ENCODE data around the gene CLDN6. TPM values are rescaled to one million over a fixed set of nuclear protein-coding genes. Genes with fewer than 3 reads are reported as not detected.

The CLDN6 gene
- total RNA-seq, 2 donors from 2014 or later = not detected

DNA sequence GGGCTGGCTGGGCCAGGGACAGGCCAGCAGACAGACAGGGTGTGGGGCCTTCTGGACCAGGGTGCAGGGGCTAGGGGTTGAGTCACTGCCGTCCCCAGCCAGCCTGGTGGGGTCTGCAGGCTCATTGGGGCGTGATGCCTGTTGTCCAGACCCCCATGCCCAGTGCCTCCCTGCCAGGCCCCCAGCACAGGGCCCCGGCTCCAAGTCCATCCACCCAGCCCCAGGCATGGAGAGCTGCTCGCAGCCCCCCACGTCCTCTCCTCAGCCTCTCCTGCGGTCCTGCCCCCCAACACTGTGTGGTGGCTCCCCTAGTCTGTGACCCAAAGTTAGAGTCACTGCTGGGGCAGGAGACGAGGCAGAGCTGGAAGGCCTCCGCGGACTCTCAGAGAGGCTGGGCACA, 30.7 kb downstream of the CLDN6 start:
- H3K36me3 ChIP-seq = no peaks in the 10 kb centered on the region
- H3K4me1 ChIP-seq (ENCODE audit: control insufficient read depth in 1 of 2, low read depth in 2 of 2) = peaks cover 0 to 13% of the 10 kb centered on the region in 2 donors
- ATAC-seq (ENCODE audit: insufficient number of reproducible peaks, low FRiP score, low read depth) = no peak
- H3K27ac ChIP-seq = no peak overlapping the region
- no peaks in the 10 kb centered on the region for H3K9me3 ChIP-seq
- DNase-seq (ENCODE audit: low spot score) = no peak
- H3K4me3 ChIP-seq = no peak overlapping the region
- H3K27me3 ChIP-seq (replicated peaks; ENCODE audit: insufficient read depth) = no peaks in the 10 kb centered on the region
- TF ChIP-seq, protein P1, sequence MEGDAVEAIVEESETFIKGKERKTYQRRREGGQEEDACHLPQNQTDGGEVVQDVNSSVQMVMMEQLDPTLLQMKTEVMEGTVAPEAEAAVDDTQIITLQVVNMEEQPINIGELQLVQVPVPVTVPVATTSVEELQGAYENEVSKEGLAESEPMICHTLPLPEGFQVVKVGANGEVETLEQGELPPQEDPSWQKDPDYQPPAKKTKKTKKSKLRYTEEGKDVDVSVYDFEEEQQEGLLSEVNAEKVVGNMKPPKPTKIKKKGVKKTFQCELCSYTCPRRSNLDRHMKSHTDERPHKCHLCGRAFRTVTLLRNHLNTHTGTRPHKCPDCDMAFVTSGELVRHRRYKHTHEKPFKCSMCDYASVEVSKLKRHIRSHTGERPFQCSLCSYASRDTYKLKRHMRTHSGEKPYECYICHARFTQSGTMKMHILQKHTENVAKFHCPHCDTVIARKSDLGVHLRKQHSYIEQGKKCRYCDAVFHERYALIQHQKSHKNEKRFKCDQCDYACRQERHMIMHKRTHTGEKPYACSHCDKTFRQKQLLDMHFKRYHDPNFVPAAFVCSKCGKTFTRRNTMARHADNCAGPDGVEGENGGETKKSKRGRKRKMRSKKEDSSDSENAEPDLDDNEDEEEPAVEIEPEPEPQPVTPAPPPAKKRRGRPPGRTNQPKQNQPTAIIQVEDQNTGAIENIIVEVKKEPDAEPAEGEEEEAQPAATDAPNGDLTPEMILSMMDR (IDR thresholded peaks at IDR 0.05) = no peak

DNA sequence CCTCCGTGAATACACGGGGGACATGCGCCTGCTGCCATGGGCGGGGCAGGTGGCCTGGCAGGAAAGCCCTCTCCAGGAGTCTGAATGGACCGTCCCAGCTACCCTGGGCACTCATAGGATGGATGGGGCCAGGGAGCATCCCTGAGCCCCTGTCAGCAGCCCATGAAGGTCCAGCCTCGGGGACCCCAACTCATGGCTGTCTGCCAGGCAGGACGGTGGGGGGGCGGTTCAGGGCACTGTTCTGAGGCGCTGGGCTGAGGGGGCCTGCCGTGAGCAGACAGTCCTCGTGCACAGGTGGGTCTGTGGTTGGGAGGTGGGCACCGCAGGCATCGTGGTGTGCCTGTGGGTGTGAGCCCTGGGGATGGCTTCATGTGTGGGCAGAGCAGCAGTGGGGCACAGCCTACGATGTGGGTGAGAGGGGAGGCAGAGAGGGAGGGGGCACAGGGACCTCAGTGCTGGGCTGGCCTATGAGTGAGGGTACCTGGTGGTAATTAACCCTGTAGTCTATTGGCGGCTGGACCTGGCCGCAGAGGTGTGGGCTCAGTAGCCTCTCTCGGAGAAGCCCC, 31.3 kb downstream of the CLDN6 start:
- Histone ChIP-seq H3K27me3 (replicated peaks; ENCODE audit: insufficient read depth) (no peaks in the 10 kb centered on the region), H3K4me3 (no peak overlapping the region), H3K4me1 (ENCODE audit: control insufficient read depth in 1 of 2, low read depth in 2 of 2) (peaks cover 0 to 13% of the 10 kb centered on the region in 2 donors), H3K36me3 (no peaks in the 10 kb centered on the region), H3K9me3 (no peaks in the 10 kb centered on the region), H3K27ac (no peak overlapping the region)
- TF ChIP-seq, protein P1 (IDR thresholded peaks at IDR 0.05) = no peak
- DNase-seq (ENCODE audit: low spot score) = no peak
- no peak for ATAC-seq (ENCODE audit: insufficient number of reproducible peaks, low FRiP score, low read depth)

DNA sequence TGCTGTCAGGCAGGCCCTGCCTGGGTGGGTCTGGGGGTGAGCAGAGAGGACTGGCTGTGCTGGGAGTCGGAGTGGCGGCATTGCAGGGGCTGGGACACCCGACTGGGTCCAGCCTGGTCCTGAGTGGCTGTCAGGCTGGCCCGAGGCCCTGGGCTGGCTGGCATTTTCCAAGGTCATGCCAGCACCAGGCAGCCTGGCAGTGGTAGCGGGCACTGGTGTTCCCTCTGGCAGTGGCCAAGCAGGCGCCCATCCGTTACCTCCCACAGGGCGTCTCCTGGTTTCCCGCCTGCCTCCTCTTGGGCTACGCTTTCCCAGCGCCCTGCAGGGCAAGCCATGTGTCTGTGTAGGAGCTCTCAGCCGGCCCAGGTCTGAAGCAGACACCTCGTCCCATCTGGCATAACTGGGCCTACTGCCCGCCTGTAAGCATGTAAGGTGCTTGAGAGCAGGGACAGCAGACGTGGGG, 32.1 kb downstream of the CLDN6 start:
- H3K9me3 ChIP-seq = no peaks in the 10 kb centered on the region
- H3K36me3 ChIP-seq = no peaks in the 10 kb centered on the region
- ATAC-seq (ENCODE audit: insufficient number of reproducible peaks, low FRiP score, low read depth) (no peak), DNase-seq (ENCODE audit: low spot score) (no peak)
- H3K27ac ChIP-seq = no peak overlapping the region
- no peaks in the 10 kb centered on the region for H3K27me3 ChIP-seq (replicated peaks; ENCODE audit: insufficient read depth)
- TF ChIP-seq, protein P1 (IDR thresholded peaks at IDR 0.05) = no peak
- peaks cover 4 to 20% of the 10 kb centered on the region in 2 donors for H3K4me1 ChIP-seq (ENCODE audit: control insufficient read depth in 1 of 2, low read depth in 2 of 2)
- no peak overlapping the region for H3K4me3 ChIP-seq

DNA sequence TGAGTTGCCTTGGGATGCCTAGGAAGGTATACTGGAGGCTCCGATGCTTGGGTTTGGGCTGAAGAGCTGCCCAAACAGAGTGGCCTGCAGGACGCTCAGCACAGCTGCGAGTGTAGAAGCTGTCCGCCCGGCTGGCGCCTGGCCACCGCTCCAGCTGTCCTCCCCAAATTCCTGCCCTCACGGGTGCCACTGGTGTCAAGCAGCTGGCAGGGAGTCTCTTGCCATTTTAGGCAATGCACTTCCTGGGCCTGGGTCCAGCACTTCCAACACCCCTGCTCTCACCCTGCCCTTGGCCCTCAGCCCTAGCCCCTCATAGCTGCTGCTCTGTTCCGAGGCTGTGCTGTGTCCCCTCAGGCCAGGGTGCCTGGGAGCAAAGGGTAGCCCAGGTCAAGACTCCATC, 32.5 kb downstream of the CLDN6 start:
- Histone ChIP-seq H3K27me3 (replicated peaks; ENCODE audit: insufficient read depth) (no peaks in the 10 kb centered on the region), H3K4me1 (ENCODE audit: control insufficient read depth in 1 of 2, low read depth in 2 of 2) (peaks cover 6 to 23% of the 10 kb centered on the region in 2 donors), H3K9me3 (no peaks in the 10 kb centered on the region), H3K36me3 (no peaks in the 10 kb centered on the region), H3K27ac (no peak overlapping the region), H3K4me3 (no peak overlapping the region)
- TF ChIP-seq, protein P1 (IDR thresholded peaks at IDR 0.05) = no peak
- DNase-seq (ENCODE audit: low spot score) (no peak), ATAC-seq (ENCODE audit: insufficient number of reproducible peaks, low FRiP score, low read depth) (no peak)

DNA sequence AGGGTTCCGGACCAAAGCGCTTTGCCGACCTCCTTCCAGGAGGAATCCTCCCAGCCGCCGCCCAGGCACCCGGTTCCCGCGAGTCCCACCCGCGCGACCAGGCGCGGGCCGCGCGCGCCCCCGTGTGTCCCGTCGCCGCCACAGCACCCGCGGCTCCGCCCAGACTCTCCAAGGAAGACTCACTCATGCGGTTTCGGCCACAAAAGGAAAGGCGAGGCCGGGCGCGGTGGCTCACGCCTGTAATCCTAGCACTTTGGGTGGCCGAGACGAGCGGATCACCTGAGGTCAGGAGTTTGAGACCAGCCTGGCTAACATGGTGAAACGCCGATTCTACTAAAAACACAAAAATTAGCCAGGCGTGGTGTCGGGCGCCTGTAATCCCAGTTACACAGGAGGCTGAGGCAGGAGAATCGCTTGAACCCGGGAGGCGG, 34.3 kb downstream of the CLDN6 start:
- Histone ChIP-seq H3K4me1 (ENCODE audit: control insufficient read depth in 1 of 2, low read depth in 2 of 2) (peaks cover 6 to 30% of the 10 kb centered on the region in 2 donors), H3K27me3 (replicated peaks; ENCODE audit: insufficient read depth) (no peaks in the 10 kb centered on the region), H3K9me3 (no peaks in the 10 kb centered on the region), H3K27ac (no peak overlapping the region), H3K4me3 (peak overlapping the region; percentile 23), H3K36me3 (no peaks in the 10 kb centered on the region)
- TF ChIP-seq, protein P1 (IDR thresholded peaks at IDR 0.05) = peak; percentile 93
- DNase-seq (ENCODE audit: low spot score) (peak; percentile 44), ATAC-seq (ENCODE audit: insufficient number of reproducible peaks, low FRiP score, low read depth) (peak; percentile 69)
